Esophagus muscularis mucosa (tissue), 3 donors: ENCODE data around the gene SYN1.

ENCODE experiments used
- POLR2A ChIP-seq: fragments of 450-650 bp; IDR thresholded peaks from one replicate; pipeline ENCODE4 v1.6.1; 2017; ENCODE audit warnings: antibody characterized with exemption, moderate library complexity, mild to moderate bottlenecking, low read depth
- TF ChIP-seq, protein P1 (sequence below), 3 experiments: fragments of 200-600 bp in 2 of 3; fragments of 450-650 bp in 1 of 3; sonication (generic) in 2 of 3; IDR thresholded peaks; one replicate each; pipeline ENCODE4 v1.5.1; 2017 to 2019; ENCODE audit warnings: antibody characterized with exemption in 3 of 3, mild to moderate bottlenecking in 2 of 3, moderate library complexity in 1 of 3

DNA sequence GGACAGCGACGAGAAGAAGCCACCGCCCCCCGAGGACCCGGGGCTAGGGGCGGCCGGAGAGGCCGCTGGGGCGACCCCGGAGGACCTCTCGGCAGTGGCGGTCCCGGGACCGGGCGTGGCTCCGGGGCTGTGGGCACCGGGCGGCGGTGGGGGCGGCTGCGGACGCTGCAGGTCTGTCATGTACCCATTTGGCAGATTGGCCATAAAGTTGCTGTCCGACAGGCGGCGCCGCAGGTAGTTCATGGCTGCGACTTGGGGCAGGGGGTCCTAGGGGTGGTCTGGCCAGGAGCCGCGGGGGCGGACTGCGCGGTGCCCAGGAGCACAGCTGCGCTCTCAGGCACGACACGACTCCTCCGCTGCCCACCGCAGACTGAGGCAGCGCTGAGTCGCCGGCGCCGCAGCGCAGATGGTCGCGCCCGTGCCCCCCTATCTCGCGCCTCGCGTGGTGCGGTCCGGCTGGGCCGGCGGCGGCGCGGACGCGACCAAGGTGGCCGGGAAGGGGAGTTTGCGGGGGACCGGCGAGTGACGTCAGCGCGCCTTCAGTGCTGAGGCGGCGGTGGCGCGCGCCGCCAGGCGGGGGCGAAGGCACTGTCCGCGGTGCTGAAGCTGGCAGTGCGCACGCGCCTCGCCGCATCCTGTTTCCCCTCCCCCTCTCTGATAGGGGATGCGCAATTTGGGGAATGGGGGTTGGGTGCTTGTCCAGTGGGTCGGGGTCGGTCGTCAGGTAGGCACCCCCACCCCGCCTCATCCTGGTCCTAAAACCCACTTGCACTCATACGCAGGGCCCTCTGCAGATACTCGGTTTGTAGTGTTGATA, at the start of gene SYN1:
- TF ChIP-seq, protein P1, sequence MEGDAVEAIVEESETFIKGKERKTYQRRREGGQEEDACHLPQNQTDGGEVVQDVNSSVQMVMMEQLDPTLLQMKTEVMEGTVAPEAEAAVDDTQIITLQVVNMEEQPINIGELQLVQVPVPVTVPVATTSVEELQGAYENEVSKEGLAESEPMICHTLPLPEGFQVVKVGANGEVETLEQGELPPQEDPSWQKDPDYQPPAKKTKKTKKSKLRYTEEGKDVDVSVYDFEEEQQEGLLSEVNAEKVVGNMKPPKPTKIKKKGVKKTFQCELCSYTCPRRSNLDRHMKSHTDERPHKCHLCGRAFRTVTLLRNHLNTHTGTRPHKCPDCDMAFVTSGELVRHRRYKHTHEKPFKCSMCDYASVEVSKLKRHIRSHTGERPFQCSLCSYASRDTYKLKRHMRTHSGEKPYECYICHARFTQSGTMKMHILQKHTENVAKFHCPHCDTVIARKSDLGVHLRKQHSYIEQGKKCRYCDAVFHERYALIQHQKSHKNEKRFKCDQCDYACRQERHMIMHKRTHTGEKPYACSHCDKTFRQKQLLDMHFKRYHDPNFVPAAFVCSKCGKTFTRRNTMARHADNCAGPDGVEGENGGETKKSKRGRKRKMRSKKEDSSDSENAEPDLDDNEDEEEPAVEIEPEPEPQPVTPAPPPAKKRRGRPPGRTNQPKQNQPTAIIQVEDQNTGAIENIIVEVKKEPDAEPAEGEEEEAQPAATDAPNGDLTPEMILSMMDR (IDR thresholded peaks at IDR 0.05), result peak; percentile 32 to 37 (median 33)
- TF ChIP-seq POLR2A, result no peak
